CMK (cell line): ENCODE data around the gene GUCY1A1.

Experiments
- DNase-seq: peaks from one replicate; pipeline ENCODE4 v3.0.0-alpha.2; 2010; ENCODE audit warnings: low read depth

GUCY1A1 gene

DNA sequence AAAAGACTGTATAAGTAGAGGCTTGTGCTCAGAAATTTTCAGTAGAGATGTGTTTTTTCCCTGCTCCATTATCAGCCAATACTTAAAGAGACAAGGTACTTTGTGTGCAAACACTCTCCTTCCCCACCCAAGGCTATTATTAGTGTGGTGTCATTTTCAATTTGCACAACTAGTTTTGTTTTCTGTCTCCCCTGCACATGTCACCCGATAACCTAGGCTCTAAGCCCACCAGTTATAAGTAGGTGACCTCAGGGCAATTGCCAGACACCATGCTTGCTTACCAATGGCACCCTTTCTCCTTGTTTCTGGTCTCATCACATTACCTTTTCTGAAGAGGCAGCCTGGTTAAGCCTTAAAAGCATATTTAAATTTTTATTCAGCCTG lies 8.0 kb upstream of the GUCY1A1 start:
- DNase-seq: no peak

DNA sequence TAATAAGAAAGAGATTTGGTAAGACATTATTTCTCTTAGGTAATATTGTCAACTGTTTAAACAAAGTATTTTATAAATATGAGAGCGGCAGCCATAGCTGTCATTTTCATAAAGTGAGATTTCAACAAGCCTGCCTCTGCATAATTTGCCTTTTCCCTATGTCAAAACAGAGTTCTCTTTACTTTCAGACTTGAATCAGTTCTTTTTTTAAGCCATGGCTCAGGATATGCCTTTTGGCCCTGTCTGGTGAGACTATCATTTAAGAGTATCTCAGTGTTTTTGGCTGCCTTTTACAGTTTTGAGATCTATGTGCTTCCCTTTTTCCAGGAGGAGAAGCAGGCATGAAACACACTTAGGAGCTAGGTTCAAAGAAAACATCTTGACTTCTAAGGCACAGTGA lies 7.5 kb upstream of the GUCY1A1 start:
- DNase-seq: no peak

DNA sequence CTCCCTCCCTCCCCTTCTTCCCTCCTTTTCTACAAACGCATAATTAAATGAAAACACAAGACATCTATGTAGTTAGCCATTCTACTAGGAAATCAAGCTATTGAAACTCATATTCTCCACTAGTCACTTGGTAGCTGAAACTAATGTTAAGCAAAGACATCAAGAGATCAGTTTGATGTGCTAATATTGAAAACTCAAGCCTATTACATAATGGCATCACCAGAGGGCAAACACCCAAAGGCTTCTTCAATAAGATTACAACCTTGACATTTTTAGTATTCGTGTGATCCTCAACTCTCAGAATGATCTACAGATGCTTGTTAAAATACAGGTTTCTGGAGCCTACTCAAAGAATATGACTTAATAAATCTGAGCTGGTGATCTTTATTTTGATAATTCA lies 6.2 kb upstream of the GUCY1A1 start:
- no peak for DNase-seq

DNA sequence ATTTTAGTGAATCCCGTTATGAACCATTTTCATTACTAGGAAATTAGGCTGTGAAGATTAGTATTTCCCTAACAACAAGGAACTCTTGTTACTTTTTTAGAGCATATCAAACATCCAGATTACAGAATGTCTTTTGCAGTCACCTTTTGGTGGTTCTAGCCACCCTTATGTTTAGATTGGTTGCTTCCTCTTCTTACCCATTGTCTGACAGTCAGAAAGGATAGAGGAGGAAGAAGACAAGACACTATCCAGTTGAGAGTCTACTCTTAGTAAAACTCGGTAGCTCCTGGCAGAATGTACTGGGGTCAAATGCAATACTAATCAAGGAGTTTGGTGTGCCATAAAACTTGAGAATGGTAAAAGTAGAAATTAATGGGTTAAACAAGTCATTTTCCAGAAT lies 1.6 kb upstream of the GUCY1A1 start:
- DNase-seq: no peak

DNA sequence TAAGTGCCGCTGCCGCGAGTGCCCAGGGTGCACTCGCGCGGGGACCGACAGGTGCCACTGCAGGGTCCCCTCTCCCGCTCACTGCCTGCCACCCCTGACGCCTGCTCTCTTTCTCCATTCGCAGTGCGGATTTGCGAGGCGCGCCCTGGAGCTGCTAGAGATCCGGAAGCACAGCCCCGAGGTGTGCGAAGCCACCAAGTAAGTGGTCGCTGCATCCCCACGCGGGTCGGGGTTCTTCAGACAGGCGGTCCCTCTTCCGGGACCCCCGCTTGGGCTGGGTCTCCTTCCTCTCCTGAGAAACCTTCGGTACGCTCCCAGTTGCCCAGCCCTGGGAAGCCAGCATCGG lies 547 bp downstream of the GUCY1A1 start:
- no peak for DNase-seq

DNA sequence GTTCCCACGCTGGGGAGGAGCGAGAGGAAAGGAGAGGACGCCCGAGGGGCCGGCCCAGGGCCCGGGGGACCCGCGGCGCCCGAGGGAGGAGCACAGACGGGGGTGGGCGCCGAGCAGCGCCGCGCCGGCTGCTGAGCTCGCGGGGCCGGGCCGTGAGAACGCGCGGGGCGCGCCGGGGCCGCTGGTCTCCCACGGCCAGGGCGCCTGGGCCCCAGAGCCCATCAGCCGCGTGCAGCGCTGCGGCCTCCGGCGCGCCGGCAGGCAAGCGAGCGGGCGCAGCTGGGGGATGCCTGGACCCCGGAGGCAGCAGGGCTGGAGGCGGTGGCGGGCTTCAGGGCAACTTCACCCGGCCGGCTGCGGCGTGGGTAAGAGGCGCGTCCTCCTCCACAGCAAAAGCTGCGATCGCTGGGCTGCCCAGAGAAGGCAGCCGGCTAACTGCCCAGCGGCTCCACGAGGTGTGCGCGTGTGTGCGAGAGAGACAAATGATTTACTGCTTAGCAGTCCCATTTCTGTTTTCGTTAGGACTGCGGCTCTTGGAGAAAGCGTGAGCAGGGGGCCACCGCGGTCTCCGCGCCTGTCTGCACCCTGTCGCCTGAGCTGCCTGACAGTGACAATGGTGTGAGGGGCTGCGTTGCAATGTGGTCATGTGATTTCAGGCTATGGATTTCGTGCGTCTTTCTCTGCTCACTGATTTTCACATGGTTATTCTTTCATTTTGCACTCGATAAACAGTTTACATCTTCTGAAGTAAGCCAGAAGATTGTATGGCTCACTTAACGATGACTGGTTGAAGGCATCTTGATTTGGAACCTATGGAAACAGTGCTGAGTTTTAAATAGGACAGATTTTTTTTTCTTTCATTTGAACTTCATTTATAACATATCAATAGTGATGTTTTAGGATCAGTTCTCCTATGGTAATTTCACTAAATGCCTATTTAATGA lies 1.2 kb downstream of the GUCY1A1 start:
- no peak for DNase-seq

DNA sequence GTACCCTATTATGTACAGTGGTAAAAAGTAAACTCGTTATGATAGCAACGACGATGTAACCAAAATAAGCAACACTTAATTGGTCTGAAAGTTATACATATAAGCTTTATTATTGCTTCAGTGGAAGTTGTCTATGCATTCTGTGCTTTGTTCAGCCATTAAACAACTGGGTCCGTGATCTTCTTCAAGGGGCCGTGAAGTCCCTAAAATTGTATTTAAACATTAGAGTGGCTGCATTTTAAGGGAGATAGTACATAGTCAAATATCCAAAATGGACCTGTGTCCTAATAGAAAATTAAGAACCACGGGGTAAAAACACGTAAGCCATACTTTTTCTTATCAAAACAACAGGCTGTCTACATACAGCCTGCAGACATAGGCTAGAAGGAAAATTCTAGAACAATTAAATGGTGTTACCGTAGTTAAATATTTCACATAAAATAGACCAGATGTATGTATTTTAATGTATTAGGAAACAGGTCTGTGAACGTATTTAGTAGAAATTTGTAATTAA lies 2.1 kb downstream of the GUCY1A1 start:
- DNase-seq: no peak

DNA sequence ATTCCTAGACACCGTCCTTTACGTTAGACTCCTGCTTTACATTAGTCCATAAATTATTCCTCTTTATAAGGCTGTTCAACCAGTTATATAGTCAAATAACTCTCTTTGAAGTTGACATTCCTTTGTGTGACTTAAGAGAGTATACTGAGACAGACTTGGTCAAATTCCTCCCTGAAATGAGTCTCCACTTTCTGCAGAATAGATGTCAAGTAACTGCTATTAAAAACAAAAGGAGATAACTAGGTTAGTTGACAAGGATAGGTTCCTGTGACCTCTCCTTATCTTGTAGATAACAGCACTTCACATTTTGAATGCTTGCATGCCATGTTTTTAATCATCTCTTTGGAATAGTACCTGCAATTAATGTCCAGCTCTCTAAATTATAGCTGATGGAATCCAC lies 5.7 kb downstream of the GUCY1A1 start:
- no peak for DNase-seq

DNA sequence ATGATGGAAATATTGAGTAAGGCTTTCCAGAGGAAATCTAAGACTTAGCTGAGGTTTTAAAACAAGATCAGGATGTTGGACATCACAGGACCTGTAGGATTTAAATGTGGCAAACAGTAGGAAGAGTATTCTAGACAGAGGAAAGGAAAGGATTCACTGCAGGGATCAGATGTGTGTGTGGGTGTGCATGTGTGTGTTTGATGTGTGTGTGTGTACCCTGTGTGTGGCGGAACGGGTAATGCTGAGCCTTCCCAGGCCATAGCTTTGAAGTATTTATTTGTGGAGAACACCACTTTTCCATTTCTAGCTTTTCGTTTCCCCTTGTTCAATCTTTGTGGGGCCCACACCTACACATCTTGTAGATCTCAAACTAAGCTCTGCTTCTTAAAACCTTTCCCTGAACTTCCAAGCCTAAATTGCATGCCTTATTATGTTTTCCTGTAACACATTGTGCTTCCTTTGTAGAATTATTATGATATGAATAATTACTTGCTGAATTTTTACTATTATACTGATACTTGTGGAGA lies 6.9 kb downstream of the GUCY1A1 start:
- no peak for DNase-seq

DNA sequence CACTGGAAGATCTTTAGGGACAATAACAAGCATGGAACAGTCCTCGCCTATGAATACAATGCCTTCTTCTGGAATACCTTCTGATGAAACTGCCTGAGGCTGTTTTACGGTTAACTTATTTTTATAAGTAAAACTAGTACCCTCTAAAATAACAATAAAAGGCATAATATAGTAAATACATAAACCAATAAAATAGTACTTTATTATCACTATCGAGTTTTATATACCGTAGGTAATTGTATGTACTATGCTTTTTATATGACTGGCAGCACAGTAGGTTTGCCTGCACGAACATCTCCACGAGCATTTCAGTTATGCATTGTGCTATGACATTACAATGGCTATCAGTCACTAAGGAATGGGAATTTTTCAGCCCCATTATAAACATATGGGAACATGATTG lies 8.0 kb downstream of the GUCY1A1 start:
- DNase-seq: no peak

DNA sequence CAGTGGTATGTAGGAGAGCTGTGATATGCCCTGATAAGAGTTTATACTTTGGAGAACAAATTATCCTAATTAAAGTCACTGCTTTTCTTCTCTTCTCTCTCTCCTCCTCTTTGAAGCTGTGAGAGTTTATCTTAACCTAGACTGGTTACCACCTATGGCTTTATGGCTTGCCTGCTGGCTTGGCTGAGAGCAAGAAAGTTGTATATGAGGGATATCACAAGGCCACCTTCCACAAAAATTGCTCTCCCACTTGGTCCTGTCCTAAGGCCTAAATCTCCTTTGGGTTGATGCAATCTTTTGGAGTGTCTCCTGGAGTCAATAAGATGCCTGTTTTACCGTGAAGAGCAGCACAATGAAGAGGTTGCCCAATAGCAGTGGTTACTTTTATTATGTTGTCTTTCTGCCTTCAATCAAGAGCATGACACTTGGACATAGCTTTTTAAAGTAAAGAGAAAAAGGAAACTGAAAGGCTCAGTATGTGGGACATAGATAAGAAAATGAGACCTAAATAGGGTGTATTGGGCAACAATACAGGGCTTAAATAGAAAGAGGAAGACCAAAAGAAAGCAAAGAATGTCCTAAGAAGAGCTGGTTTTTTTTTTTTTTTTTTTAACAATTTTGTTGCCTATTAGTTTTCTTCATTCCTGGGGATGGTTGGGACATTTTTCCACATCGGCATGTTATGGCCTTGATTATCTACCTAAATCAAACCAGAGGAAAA lies 9.2 kb downstream of the GUCY1A1 start:
- DNase-seq: no peak

DNA sequence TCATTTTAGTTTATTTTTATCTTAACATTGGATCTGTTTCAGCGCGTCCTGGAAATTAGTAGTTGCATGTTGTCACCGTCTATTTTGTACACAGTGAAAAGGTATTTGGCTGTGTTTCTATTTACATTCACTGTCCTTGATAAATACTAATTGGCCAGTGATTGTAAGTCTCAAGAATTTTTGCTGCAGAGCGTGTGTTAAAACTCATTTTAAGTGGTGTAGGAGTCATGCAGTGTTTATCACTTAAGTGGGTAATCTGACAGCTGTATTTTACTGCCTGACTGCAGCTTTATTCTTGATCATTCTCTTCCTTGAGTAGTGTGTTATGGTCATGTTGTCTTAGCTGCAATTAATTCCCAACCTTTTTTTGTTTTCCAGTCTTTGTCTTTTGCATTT lies 9.8 kb downstream of the GUCY1A1 start:
- DNase-seq: no peak

DNA sequence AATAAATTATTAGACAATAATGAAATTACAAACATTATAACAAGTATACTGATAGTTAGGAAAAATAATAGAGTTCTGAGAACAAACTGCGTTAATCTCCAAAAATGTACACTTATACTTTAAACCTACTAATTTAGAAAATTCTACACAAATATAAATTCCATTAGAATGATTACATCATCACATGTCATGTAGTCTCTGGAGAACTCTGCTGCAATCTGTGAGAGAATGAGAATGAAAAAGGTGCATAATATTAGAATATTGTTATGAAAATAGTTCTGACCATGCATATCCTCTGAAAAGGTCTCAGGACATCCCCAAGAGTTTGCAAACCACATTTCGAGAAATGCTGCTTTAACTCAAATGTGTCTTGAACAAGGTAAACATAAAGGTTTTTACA lies 11.4 kb downstream of the GUCY1A1 start:
- DNase-seq: no peak

DNA sequence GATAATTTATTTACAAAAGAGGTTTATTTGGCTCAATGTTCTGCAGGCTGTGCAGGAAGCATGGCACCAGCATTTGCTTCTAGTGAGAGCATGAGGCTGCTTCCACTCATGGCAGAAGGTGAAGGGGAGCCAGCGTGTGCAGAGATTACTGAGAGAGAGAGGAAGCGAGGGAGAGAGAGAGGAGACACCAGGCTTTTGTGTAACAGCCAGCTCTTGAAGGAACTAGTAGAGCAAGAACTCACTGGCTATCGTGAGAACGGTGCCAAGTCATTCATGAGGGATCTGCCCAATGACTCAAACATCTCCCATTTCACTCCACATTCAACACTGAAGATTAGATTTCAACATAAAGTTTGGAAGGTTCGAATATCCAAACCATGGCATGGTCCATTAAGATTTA lies 12.7 kb downstream of the GUCY1A1 start:
- no peak for DNase-seq

DNA sequence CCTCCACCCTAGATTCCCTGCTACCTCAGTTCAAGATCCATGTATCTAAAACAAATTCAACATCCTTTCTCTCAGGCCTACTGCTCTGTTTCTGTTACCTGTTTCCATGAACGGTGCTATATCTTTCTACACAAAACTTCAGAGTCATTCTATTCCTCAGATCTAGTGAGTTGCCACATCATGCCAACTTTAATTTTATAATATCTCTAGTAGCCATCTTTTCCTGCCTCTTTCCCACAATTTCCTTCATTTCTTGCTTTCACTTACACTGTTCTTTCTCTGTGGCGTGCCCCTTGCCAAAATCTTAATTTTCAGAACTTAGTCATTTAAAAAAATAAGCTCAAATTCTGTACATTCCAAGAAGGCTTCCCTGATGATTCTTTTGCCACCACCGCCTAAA lies 15.2 kb downstream of the GUCY1A1 start:
- no peak for DNase-seq

DNA sequence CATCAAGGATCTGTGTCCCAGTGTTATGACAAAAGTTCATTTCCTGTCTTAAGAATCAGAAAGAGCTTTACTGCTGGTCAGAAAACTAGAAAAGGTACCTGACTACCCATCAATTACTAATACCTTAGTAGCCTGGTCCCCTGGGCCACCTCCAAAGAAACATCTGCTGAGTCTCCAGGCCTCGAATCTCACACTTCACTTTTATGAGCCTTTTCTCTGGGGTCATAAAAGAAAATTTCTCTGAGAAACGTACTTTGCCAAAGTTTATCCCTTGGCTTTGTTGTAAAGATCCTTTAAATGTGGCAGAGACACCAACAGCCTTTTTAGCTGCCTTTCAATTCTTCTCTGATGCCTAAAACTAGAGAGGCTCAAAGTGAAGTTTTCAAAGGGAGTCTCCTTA lies 17.8 kb downstream of the GUCY1A1 start:
- DNase-seq: no peak

DNA sequence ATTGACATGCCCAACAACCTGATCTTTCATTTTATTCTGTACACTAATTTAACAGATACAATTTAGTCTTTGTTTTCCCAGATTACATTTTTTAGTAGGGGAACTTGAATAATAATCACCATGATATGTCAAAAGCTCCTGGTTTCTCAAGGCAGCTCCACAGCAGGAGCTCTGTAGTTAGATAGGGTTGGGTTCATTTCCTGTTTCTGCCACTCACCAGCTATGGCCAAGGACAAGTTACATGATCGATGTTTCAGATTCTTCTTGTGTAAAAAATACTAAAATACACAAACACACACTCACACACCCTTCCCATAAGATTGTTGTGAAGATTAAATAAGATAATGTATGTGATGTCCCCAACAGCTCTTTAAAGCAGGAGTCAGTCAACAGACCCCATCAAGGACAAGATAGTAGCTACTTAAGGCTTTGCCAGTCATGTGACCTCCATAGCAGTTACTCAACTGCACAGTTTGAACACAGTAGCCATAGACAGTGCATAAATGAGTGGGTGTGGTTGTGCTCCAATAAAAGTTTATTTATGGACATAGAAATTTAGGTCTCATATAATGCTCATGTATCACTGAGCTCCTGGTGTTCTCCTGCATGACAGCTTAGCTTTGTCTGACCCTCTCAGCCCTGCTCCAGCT lies 18.4 kb downstream of the GUCY1A1 start:
- DNase-seq: no peak

DNA sequence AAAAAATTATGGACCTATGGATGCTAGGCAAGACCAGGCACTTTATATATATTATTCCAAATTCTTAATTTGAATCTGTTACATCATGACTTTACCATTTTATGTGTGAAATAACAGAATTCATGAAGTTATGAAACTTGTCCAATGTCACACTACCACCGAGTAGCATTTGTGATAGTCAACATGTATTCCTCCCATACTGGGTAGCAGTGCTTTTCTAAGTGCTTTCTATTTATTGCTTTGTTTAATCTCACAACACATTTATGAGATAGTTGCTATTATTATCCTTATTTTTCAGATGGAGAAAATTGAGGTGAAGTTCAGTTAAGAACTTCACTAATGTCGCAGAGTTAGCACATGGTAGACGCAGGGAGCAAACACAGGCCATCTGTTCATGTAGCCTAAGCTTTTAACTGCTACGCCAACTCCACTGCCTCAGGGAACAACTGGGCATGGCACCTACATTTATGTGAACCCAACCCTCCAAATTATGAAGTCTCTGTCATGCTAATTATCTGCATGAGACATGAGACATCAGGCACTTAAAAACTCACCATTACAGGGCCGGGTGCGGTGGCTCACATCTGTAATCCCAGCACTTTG lies 20.8 kb downstream of the GUCY1A1 start:
- no peak for DNase-seq

DNA sequence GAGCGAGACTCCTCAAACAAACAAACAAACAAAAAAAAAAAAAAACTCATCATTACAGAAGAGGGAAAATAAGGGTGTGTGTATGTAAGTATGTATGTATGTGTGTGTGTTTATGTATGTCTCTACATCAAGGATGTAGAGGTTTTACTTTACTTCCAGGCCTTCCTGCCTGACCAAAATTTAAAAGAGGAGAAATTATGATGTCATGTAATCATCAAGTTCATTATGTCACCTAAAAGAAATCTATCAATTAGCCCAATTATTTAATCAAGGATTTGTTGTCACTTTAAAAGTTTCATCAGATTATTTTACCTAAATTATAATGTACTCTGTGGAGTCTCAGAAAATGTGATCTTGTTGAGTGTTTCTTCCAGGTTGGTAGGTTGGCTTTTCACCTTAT lies 21.6 kb downstream of the GUCY1A1 start:
- no peak for DNase-seq

DNA sequence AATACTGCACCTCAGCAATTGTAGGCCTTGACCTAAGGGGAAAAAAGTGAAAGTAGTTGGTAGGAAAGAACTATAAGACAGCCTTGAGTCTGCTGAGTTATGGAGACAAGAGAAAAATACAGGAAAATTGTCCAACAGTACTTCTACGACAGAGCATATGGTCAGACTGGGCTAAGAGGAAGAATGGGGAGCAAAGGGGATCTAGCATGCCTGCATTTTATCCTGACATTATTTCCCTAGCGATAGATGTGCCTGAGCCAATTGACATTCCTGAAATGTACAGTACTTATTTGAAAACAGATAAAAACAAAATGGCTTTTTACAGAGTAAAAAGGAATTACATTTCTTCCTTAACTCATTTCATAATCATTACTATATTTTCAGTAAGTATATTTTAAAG lies 22.2 kb downstream of the GUCY1A1 start:
- DNase-seq: no peak

DNA sequence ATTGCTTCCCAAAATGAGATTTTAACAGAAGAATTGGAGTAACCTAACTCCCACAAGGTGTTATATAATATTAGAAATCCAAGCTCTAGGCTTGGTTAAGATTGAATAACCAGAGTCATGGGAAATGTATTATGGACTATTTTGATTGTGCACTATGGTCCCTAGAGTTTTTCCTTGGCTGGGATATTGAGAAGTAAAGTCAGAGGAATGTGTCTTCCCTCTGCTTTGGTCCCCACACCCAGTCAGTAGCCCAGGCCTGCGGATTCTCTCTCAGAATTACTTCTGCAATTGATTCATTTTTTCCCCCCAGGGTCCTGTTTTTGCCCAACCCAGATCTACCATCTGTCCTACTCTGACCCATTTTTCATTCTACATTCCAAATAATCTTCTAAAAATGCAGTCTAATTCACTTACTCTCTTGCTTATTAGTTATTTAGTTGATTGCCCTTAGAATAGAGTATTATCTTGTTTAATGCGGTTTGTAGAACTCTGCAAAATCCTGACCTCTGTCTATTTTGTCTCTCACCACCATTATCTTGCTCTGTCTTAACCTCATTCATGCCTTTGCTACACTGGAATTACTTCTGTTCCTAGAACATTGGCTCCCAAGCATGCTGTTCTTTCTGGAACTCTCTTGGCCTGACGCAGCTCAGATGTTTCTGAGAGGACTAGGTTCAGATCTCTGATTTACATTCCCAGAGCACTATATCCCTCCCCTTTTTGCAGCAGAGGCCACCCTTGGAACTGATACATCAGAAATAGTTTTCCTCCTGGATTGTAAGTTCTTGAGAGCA lies 23.6 kb downstream of the GUCY1A1 start:
- DNase-seq: no peak
